ENCODE results near the gene ERGIC3.

Gene ERGIC3

DNA sequence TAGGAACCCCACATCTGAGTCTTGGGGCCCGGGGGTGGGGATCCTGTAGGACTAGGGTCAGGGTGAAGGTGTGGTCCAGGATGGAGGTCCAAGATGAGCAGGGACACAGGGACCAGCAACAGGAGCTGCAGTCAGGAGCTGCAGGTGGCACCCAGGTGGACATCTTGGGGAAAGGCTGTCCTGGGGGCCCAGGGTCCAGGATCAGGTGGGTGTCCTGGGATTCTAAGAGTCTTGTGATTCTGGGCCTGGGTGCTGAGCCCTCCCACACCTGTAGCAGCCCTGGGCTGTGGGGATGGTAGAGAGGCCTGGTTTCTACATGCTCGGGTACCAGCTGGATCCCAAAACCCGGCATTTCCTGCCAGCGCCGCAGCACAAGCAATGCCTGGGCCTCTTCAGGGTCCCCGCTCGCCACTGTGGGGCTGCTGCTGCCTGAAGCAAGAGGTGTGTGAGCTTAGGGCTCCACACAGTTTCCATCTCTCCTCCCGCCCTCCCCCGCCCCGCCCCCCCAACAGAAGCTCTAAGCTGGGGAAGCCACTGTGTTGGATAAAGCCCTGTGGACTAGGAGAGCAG lies 20.7 kb downstream of the ERGIC3 start:
- DNase-seq = no peak

GRCh38 chr20:35563834-35564233 lies 22.0 kb downstream of the ERGIC3 start:
- DNase-seq = no peak

GRCh38 chr20:35564905-35565304 lies 23.0 kb downstream of the ERGIC3 start:
- no peak for DNase-seq

DNA sequence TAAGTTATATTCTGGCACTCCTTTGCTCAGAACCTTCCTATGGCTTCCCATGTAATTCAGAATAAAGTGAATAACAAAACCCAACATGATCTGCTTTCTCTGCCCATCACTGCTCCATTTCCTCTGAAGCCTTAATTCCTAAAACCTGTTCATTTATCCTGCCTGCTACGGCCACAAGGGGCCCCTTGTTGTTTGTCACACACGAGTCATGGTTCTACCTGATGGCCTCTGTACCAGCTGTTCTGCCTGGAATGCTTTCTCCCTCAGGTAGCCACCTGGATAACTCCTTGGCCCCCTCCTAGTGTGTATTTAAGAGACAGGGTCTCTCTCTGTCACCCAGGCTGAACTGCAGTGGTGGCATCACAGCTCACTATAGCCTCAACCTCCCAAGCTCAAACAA lies 26.8 kb downstream of the ERGIC3 start:
- no peak for DNase-seq

DNA sequence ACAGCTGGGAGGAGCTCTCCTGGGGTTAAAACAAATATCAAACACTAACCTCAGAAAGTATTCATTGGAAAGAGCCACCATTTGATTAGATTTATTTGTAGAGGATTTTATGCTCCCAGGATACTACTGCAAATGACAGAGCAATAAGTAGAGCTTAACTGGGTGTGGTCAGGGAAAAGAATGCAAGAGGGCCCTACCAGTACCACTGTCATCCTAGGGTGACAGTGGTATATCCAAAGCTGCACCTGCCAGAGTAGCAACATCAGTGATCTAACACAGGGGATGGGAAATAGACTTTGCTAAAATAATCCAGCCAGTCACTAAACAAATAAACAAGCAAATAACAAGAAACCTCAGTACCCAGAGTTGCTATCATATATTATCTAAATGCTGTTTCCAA lies 29.7 kb downstream of the ERGIC3 start:
- DNase-seq = no peak

DNA sequence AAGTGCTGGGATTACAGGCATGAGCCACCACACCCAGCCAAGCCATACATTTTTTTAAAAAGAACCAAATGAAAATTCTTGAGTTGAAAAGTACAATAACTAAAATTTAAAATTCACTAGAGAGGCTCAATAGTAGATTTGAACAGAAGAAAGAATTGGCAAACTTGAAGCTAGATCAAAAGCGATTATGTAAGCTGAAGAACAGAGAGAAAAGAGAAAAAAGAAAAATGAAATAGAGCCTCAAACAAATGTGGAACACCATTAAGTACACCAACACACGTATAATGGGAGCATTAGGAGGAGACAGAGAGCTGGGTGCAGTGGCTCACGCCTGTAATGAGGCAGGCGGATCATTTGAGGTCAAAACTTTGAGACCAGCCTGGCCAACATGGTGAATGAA lies 31.0 kb downstream of the ERGIC3 start:
- no peak for DNase-seq

DNA sequence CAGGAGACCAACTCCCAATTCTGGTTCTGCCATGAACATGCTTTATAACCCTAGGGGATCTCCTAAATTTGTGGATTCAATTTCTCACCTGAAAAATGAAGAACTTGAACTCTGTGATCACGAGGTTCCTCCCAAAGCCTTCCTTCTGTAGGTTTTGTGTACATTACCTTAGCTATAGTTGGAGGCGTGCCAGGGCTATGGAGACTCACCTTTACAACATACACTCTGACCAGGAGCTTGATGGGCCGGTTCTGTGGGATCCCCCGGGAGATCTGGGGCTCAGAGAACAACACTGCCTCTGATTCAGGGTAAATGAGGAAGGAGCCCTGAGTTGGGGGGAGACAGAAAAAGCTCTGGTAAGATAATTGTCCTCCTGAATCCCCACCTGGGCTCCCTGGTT lies 34.1 kb downstream of the ERGIC3 start:
- no peak for DNase-seq

DNA sequence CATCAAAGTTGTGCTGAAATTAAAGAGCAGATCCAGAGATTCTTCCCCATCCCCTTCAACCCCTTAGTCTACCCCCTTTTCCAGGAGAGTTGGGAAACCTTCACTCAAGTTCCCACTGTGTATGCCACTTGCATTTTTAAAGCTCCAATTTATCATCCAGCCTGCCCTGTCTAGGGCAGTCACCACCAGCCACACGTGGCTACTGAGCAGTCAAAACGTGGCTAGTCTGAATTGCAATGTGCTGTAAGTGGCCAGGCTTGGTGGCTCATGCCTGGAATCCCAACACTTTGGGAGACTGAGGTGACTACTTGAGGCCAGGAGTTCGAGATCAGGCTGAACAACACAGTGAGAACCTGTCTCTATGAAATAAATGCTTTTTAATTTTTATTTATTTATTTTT lies 34.9 kb downstream of the ERGIC3 start:
- no peak for DNase-seq

DNA sequence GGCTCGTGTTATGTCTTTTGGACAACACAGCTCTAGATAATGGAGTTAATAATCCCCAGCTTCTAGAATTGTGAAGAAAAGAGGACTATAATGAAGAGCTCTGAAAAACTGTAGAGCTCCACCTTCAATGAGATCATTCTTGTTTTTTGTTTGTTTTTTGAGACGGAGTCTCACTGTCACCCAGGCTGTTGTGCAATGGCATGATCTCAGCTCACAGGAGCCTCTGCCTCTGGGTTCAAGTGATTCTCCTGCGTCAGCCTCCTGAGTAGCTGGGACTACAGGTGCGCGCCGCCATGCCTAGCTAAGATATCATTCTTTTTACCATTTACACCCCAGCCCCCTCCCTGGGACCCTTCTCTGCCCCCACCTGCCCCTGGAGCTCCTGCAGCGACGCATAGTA lies 36.6 kb downstream of the ERGIC3 start:
- DNase-seq = no peak

GRCh38 chr20:35579196-35579595 lies 37.3 kb downstream of the ERGIC3 start:
- no peak for DNase-seq

GRCh38 chr20:35582131-35582530 lies 40.3 kb downstream of the ERGIC3 start:
- DNase-seq = no peak

GRCh38 chr20:35582741-35583404 lies 41.0 kb downstream of the ERGIC3 start:
- DNase-seq = no peak

DNA sequence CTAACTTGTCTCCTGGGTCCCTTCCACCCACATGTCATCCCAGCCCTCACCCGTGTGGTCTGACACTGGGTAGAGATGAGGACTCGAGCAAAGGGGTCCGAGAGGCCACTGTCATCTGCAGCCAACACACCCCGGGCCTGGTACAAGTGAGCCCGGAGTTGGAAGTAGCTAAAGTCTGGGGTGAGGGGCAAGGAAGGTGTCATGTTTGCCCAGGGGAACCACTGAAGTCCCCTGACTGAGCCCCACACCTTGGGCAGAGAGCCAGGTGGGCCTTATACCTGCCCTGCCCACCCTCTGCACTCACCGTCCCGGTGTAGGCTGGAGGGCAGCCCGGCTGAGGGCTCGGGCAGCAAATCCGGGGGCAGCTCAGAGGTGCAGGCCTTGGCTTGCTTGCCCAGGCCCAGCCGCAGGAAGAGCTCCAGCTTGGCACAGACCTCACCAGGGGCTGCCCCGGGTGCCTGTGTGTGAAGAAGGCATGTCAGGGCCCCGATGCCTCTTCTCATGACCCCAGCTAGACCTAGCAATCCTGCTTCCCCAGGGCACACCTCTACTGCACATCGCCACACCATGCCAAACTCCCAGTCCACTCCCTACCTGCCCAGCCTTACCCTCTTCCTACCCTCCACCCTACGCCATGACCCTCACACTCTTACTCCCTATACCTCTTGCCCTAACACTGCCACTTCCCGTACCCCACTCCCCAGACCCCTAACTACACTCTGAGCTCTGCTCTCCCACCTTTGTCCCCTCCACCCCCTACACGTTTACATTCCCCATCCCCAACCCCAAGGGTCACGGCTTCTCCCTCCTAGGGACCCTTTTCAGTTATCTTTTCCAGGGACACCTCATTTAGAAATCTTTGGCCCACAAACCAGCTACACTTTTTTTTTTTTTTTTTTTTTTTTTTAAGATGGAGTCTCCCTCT lies 42.0 kb downstream of the ERGIC3 start:
- no peak for DNase-seq

- no peak for DNase-seq
Measured at GRCh38 chr20:35586751-35587425, 45.0 kb downstream of the ERGIC3 start.

DNA sequence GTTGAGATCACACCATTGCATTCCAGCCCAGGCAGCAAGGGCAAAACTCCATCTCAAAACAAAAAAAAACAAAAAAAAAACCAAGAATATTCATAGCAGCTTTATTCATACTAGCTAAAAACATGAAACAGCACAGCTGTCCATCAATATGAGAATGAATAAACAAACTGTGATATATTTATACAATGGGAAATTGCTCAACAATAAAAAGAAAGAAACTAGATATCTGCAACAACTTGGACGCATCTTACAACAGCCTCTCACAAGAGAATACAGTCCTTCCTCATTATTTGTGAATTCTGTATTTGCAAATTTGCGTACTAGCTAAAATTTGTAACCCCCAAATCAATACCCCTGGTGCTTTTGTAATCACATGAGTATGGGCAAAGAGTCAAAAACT lies 45.6 kb downstream of the ERGIC3 start:
- DNase-seq = no peak

GRCh38 chr20:35588397-35588796 lies 46.5 kb downstream of the ERGIC3 start:
- no peak for DNase-seq

DNA sequence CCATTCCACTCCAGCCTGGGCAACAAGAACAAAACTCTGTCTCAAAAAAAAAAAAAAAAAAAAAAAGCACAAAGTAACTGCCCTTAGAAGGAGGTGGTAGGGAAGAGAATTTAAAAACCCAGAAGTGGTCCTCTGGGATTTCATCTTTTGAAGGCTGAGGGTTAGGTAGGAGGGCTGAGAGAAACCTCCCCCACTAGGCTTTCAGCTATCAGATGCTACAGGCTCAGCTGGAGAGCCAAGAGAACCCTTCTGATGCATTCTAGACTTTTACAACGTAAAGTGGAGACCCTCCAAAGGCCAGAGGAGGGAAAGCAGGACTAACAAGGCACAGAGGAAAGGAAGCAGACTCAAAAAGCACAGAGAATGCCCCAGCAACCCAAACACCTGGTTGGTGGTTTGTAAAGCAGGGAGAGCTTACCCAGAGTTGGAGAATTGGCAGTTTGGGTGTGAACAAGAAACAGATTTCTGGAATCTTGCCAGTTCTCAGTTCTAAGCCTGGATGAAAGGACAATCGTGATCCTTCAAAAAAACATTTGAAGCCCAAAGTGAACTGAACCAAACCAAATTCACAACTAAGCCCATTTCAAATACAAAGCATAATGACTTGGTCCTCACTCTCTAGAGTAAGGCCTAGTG lies 50.6 kb downstream of the ERGIC3 start:
- no peak for DNase-seq

DNA sequence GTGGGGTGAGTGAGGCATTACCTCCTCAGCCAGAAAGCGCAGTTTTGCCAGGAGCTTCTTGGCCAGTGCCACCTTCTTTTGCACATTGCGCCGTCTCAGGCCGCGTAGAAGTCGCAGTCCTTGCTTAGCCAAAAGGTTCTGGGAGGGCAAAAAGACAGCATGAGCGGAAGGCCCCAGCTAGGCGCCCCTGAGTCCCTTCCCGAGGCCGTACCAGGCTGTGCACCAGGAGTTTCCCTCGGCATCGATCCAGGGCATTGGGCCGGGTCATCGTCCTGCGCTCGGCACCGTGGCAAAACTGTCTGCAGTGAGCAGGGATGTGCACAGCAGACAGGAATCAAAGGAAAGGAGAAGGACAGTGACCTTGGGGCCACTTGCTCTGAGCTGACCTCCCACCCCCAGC lies 53.6 kb downstream of the ERGIC3 start:
- no peak for DNase-seq

DNA sequence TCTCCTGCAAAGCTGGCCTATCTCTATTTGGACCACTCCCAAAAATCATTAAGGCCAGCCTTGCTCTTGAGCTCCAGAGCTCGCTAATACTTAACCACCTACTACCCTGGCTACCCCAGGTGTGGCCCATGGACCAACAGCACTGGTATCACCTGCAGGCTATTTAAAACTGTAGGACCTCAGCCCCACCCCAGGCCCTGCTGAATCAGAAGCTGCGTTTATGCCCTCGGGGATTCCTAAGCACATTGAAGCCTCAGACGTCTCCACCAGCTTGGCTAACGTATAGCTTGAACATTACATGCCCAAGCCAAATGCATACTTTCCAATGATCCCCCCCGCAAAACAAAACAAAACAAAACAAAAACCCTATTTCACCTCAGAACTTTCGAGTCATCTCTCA lies 54.0 kb downstream of the ERGIC3 start:
- DNase-seq = no peak

GRCh38 chr20:35597186-35597585 lies 55.3 kb downstream of the ERGIC3 start:
- DNase-seq = no peak

DNA sequence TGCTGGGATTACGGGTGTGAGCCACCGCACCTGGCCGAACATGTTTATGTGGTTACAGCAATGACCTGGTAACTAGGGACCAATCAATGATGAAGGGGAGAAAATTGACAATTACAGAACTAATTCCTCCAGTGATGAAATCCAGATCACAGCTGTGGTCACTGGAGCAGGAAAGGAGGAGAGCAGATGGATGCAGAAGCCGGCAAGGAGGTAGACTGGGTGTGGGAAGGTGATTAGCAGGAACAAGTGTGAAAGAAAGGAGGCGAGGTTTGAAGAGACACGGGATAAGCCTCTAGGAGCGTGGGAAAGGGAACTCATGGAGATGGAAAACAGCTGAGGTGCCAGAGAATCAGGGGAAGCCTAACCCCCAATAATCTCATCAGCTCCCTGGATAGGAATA lies 56.6 kb downstream of the ERGIC3 start:
- DNase-seq = no peak

GRCh38 chr20:35598899-35599775 lies 57.3 kb downstream of the ERGIC3 start:
- no peak for DNase-seq

Measured in T-helper 2 cell (primary cell).